Right forelimb (tissue), 1 donor: ENCODE results near the gene CRACR2B.

ENCODE experiments used
- DNase-seq: peaks from one replicate; pipeline ENCODE4 v3.0.0-alpha.2; 2018

CRACR2B gene

GRCh38 chr11:870127-870413 lies 42.4 kb downstream of the CRACR2B start:
- DNase-seq, result no peak

- no peak for DNase-seq
Observed at GRCh38 chr11:870418-870817, 42.7 kb downstream of the CRACR2B start.

DNA sequence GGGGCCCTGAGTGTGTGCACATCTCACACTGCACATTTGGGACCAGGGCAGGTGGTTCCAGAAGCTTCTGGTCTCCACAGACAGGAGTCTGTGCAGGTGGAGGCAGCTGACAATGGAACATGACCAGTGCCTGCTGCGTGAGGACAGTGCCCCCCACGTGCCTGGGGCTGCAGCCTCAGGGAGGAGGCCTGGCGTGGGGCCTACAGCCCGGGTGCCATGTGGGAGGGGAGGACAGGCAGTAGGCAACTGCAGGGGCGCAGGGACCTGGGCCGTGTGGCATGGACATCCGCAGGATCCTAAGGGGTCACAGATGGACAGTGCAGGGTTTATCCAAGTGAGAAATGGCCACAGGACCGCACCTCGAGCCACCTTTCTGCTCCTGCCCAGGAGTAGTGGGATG lies 43.8 kb downstream of the CRACR2B start:
- DNase-seq, result no peak

- no peak for DNase-seq
Observed at GRCh38 chr11:872799-873198, 45.1 kb downstream of the CRACR2B start.

DNA sequence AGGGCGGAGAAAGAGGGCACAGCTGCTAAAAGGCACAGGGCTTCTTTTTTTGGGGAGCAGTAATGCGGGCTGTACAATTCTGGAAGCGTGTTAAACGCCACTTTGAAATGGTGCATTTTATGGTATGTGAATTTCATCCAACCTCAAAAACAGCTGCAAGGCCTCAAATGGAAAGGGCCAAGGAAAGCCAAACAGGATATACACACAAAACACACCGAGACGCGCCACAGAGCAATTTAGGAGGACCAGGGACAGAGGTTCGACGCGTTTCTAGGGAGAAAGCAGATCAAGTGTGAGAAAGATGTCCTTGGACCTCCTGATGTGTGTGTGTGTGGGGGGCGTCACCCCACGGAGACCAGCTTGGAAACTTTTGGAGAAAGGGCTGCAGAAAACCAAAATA lies 46.0 kb downstream of the CRACR2B start:
- no peak for DNase-seq

- no peak for DNase-seq
Observed at GRCh38 chr11:875203-875602, 47.5 kb downstream of the CRACR2B start.

DNA sequence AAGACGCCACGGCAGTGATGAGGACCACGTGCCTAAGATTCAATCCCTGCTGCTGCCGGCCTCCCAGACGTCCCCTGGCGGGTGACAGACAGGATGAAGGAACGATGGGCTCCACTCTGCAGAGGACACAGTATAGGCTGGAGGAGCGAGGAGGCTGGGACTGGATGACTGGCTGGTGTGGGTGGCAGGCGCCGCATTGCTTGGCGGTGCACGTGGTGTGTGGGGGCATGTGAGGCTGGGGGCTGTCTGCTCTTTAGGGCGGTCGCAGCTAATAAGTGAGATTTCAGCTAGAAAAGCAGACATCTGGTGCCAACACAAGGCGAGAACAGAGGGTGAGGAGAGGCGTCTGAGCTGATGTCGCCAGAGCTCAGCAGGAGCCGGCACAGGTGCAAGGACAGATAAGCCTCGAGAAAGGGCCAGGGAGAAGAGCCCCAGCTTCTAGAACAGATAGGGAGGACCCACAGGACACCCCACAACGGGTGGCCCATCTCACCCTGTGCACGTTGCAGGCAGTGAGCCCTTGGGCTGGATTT lies 48.1 kb downstream of the CRACR2B start:
- no peak for DNase-seq

DNA sequence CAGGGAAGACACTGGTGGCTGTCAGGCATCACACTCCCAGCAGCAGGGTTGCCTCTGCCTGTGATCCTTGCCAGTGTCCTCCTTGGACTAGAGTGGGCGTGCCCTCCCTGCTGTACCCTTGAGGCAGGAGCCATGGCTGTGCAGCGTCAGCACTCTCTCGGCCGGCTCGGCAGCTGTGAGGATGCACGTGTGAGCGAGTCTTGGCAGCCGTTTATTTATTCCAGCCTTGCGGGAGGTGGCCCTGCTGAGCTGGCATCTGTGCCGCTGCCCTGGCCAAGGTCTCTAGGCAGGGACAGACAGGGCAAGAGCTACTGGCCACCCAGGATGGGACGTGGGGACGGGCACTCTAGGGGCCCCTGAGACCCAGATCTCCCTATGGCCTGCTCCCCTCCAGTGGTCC lies 48.8 kb downstream of the CRACR2B start:
- DNase-seq, result no peak

- no peak for DNase-seq
Observed at GRCh38 chr11:877565-877964, 49.8 kb downstream of the CRACR2B start.

- no peak for DNase-seq
Observed at GRCh38 chr11:880447-880846, 52.7 kb downstream of the CRACR2B start.
